CD4-positive, alpha-beta T cell (primary cell): ENCODE data around the gene LIN7B. TPM values are rescaled to one million over a fixed set of nuclear protein-coding genes. Genes with fewer than 3 reads are reported as not detected.

ENCODE experiments used
- ATAC-seq: fragments of 200-7000 bp; cut with Tn5 transposase; one replicate; pipeline ENCODE4 v1.10.0; 2022; ENCODE audit warnings: mild to moderate bottlenecking; ENCODE audit not compliant: poor library complexity
- CTCF ChIA-PET: fragments of 350-600 bp; sonication (Branson Sonifier 250); formaldehyde crosslinking; loops from one replicate; lab custom pipeline; 2021; ENCODE audit warnings: antibody characterized with exemption, inconsistent platforms; lab: Charles Lee
- POLR2A ChIA-PET: fragments of 350-600 bp; sonication (Branson Sonifier 250); formaldehyde crosslinking; loops from one replicate; lab custom pipeline; 2021; ENCODE audit warnings: antibody characterized with exemption, inconsistent platforms; lab: Charles Lee
- DNase-seq, 14 experiments: peaks; one replicate each; pipeline ENCODE4 v3.0.0-alpha.2; 2013 to 2020; ENCODE audit warnings: mixed read lengths in 2 of 14
- H3K27ac ChIP-seq, 2 donors: one replicate each; pipeline versions ENCODE4 v1.5.1 to v1.7.0; 2013; ENCODE audit warnings: low read length in 2 of 2, low read depth in 1 of 2, mild to moderate bottlenecking in 1 of 2
- H3K27me3 ChIP-seq, 2 experiments: 1 replicate in 1 of 2; 2 replicates in 1 of 2; pipeline versions ENCODE4 v1.6.1 to v1.7.0; 2013; ENCODE audit warnings: low read length in 2 of 2, control low read depth in 1 of 2, mild to moderate bottlenecking in 1 of 2, moderate library complexity in 1 of 2; ENCODE audit not compliant: insufficient read depth in 2 of 2, control insufficient read depth in 1 of 2
- H3K36me3 ChIP-seq: one replicate; pipeline ENCODE4 v1.6.1; 2013; ENCODE audit warnings: low read length, control low read depth; ENCODE audit not compliant: insufficient read depth
- H3K4me1 ChIP-seq: one replicate; pipeline ENCODE4 v1.6.1; 2013; ENCODE audit warnings: low read length, control low read depth; ENCODE audit not compliant: insufficient read depth
- H3K4me3 ChIP-seq: one replicate; pipeline ENCODE4 v1.5.1; 2013; ENCODE audit warnings: mild to moderate bottlenecking, low read length, moderate library complexity
- H3K9me3 ChIP-seq, 2 experiments: 1 replicate in 1 of 2; 2 replicates in 1 of 2; pipeline versions ENCODE4 v1.6.1 to v1.7.0; 2013; ENCODE audit warnings: low read length in 2 of 2, mild to moderate bottlenecking in 2 of 2, control low read depth in 1 of 2, moderate library complexity in 1 of 2; ENCODE audit not compliant: control insufficient read depth in 1 of 2, insufficient read depth in 1 of 2
- H3K27ac Mint-ChIP-seq: one replicate; pipeline ENCODE4 v1.8.0; 2020; ENCODE audit warnings: mixed read lengths
- H3K27me3 Mint-ChIP-seq: one replicate; pipeline ENCODE4 v1.8.0; 2021; ENCODE audit warnings: mixed read lengths
- H3K36me3 Mint-ChIP-seq: one replicate; pipeline ENCODE4 v1.8.0; 2021; ENCODE audit warnings: low read depth, mixed read lengths
- H3K4me1 Mint-ChIP-seq: one replicate; pipeline ENCODE4 v1.8.0; 2021; ENCODE audit warnings: low read depth, mixed read lengths
- H3K4me3 Mint-ChIP-seq: one replicate; pipeline ENCODE4 v1.8.0; 2020; ENCODE audit warnings: mild to moderate bottlenecking, mixed read lengths
- H3K9me3 Mint-ChIP-seq: one replicate; pipeline ENCODE4 v1.8.0; 2020; ENCODE audit warnings: mixed read lengths
- CTCF ChIP-seq: fragments of 200-600 bp; IDR thresholded peaks from one replicate; pipeline ENCODE4 v1.8.0; 2022; ENCODE audit warnings: antibody characterized with exemption, mild to moderate bottlenecking
- intact Hi-C, 2 experiments: fragments of 100-400 bp; cut with DNase I in 1 of 2; cut with micrococcal nuclease in 1 of 2; formaldehyde crosslinking; loops; one replicate each; pipeline versions ENCODE4 v1.15.1 to v1.9.0; 2023 to 2025; cut with DNase I, micrococcal nuclease
- total RNA-seq, 174 experiments: library from RNA in 2 of 174; stranded (reverse) in 2 of 174; gene quantifications; one replicate each; pipeline ENCODE4 v1.2.3 and lab custom pipeline; 2021 to 2026

Gene LIN7B
- total RNA-seq, 2 experiments from 2014 or later: 6.4 to 6.6 TPM

- H3K4me1 ChIP-seq: peaks cover 29% of the 10 kb centered on the region
- no peak overlapping the region for H3K4me3 ChIP-seq
- ATAC-seq (no peak), DNase-seq (no peak)
- peaks cover 0 to 12% of the 10 kb centered on the region in 2 experiments for H3K9me3 ChIP-seq
- peaks cover 34% of the 10 kb centered on the region for H3K4me1 Mint-ChIP-seq
- H3K27ac Mint-ChIP-seq: no peak overlapping the region
- POLR2A ChIA-PET: interaction anchor here (0.7 kb wide), 1 partner anchor 21 kb away, joined by 4 read pairs; no protein-coding TSS in a partner anchor
- intact Hi-C loops: no loop called here
- H3K36me3 Mint-ChIP-seq: no peaks in the 10 kb centered on the region
- peaks cover 4% of the 10 kb centered on the region for H3K27me3 Mint-ChIP-seq
- no peak overlapping the region for H3K27ac ChIP-seq
- H3K36me3 ChIP-seq: no peaks in the 10 kb centered on the region
- CTCF ChIA-PET: interaction anchor here (1.0 to 4.4 kb wide), 3 partner anchors 16 to 33 kb away, joined by 3 to 43 read pairs (median 6); partner anchors contain the start of gene LIN7B
- no peak for TF ChIP-seq CTCF
- peak overlapping the region; percentile 15 for H3K4me3 Mint-ChIP-seq
- H3K9me3 Mint-ChIP-seq: no peaks in the 10 kb centered on the region
- H3K27me3 ChIP-seq: peaks cover 0 to 12% of the 10 kb centered on the region in 2 experiments
Observed at GRCh38 chr19:49130325-49130724, 16.2 kb downstream of the LIN7B start.

- H3K4me1 Mint-ChIP-seq: peaks cover 29% of the 10 kb centered on the region
- Histone ChIP-seq H3K36me3 (no peaks in the 10 kb centered on the region), H3K4me3 (peak overlapping the region; percentile 38), H3K9me3 (peaks cover 0 to 12% of the 10 kb centered on the region in 2 experiments), H3K27ac (no peak overlapping the region), H3K27me3 (peaks cover 0 to 15% of the 10 kb centered on the region in 2 experiments), H3K4me1 (peaks cover 21% of the 10 kb centered on the region)
- DNase-seq (peak in 9 of 14 experiments; percentile 38 to 71 (median 49)), ATAC-seq (peak; percentile 59)
- intact Hi-C loops: no loop called here
- ChIA-PET POLR2A (interaction anchor here (1.2 kb wide), 1 partner anchor 35 kb away, joined by 3 read pairs; no protein-coding TSS in a partner anchor), CTCF (interaction anchor here (0.7 to 1.3 kb wide), 3 partner anchors 13 to 35 kb away, joined by 3 to 4 read pairs (median 3); no protein-coding TSS in a partner anchor)
- H3K36me3 Mint-ChIP-seq: no peaks in the 10 kb centered on the region
- no peak for TF ChIP-seq CTCF
- peaks cover 8% of the 10 kb centered on the region for H3K27me3 Mint-ChIP-seq
- H3K4me3 Mint-ChIP-seq: peak overlapping the region; percentile 80
- H3K9me3 Mint-ChIP-seq: no peaks in the 10 kb centered on the region
- H3K27ac Mint-ChIP-seq: no peak overlapping the region
Observed at GRCh38 chr19:49132974-49133609, 18.9 kb downstream of the LIN7B start.

GRCh38 chr19:49133621-49134454 lies 19.7 kb downstream of the LIN7B start:
- H3K9me3 Mint-ChIP-seq: no peaks in the 10 kb centered on the region
- Histone ChIP-seq H3K4me3 (peak overlapping the region; percentile 38), H3K27me3 (peaks cover 0 to 15% of the 10 kb centered on the region in 2 experiments), H3K27ac (no peak overlapping the region), H3K4me1 (peaks cover 14% of the 10 kb centered on the region), H3K9me3 (peaks cover 0 to 12% of the 10 kb centered on the region in 2 experiments), H3K36me3 (no peaks in the 10 kb centered on the region)
- H3K4me3 Mint-ChIP-seq: peak overlapping the region; percentile 80
- intact Hi-C loops: no loop called here
- ATAC-seq (peak; percentile 79), DNase-seq (peak in 11 of 14 experiments; percentile 34 to 74 (median 56))
- ChIA-PET POLR2A (interaction anchor here (0.6 kb wide), 1 partner anchor 35 kb away, joined by 3 read pairs; no protein-coding TSS in a partner anchor), CTCF (interaction anchor here (1.3 kb wide), 2 partner anchors 19 to 27 kb away, joined by 3 read pairs; partner anchors contain the start of gene LIN7B)
- H3K4me1 Mint-ChIP-seq: peaks cover 21% of the 10 kb centered on the region
- H3K27ac Mint-ChIP-seq: no peak overlapping the region
- H3K27me3 Mint-ChIP-seq: peaks cover 8% of the 10 kb centered on the region
- no peaks in the 10 kb centered on the region for H3K36me3 Mint-ChIP-seq
- no peak for TF ChIP-seq CTCF
